SK-N-DZ (cell line): ENCODE results near the gene SYT7.

Experiments
- DNase-seq: peaks from one replicate; pipeline ENCODE4 v3.0.0-alpha.2; 2015; ENCODE audit warnings: low spot score

The SYT7 gene

GRCh38 chr11:61555051-61555969 is 25.6 kb downstream of the SYT7 start:
- DNase-seq: no peak

GRCh38 chr11:61554172-61554988 is 26.5 kb downstream of the SYT7 start:
- no peak for DNase-seq

- DNase-seq: no peak
These were observed 27.3 kb downstream of the SYT7 start for GRCh38 chr11:61553373-61554171.

GRCh38 chr11:61552108-61552635 is 28.7 kb downstream of the SYT7 start:
- DNase-seq: no peak

- no peak for DNase-seq
These were observed 29.2 kb downstream of the SYT7 start for GRCh38 chr11:61551634-61552033.

GRCh38 chr11:61550665-61551227 is 30.1 kb downstream of the SYT7 start:
- no peak for DNase-seq

GRCh38 chr11:61549662-61550568 is 31.0 kb downstream of the SYT7 start:
- DNase-seq: no peak

GRCh38 chr11:61549177-61549576 is 31.7 kb downstream of the SYT7 start:
- DNase-seq: no peak

- no peak for DNase-seq
These were observed 33.6 kb downstream of the SYT7 start for GRCh38 chr11:61547246-61547645.

- DNase-seq: no peak
These were observed 34.2 kb downstream of the SYT7 start for GRCh38 chr11:61546663-61547062.

GRCh38 chr11:61545921-61546320 is 35.0 kb downstream of the SYT7 start:
- no peak for DNase-seq

- DNase-seq: no peak
These were observed 35.5 kb downstream of the SYT7 start for GRCh38 chr11:61545341-61545740.

GRCh38 chr11:61544466-61544865 is 36.4 kb downstream of the SYT7 start:
- no peak for DNase-seq

- DNase-seq: no peak
These were observed 37.1 kb downstream of the SYT7 start for GRCh38 chr11:61543606-61544306.

- peak; percentile 69 for DNase-seq
These were observed 38.2 kb downstream of the SYT7 start for GRCh38 chr11:61542705-61543104.

GRCh38 chr11:61542024-61542461 is 38.8 kb downstream of the SYT7 start:
- DNase-seq: peak; percentile 56

- DNase-seq: peak; percentile 68
These were observed 39.3 kb downstream of the SYT7 start for GRCh38 chr11:61541598-61541997.

GRCh38 chr11:61540528-61540927 is 40.3 kb downstream of the SYT7 start:
- DNase-seq: no peak

GRCh38 chr11:61539831-61540357 is 41.0 kb downstream of the SYT7 start:
- no peak for DNase-seq
